Stimulated activated CD8-positive, alpha-beta memory T cell treated with anti-CD3 and anti-CD28 coated beads, Interleukin-12 subunit alpha, Interleukin-12 subunit beta, amount 100 ng/mL, for 24 hours (primary cell): ENCODE data around the gene GNB2.
"Not testable (repeated sequence)": the region's sequence is repeated elsewhere in the genome, so short reads cannot be mapped to it uniquely, and the experiment has no call there.

Source experiments
- DNase-seq: peaks from one replicate; pipeline ENCODE4 v3.0.0-alpha.2; 2020; ENCODE audit errors: extremely low read depth

The GNB2 gene

DNA sequence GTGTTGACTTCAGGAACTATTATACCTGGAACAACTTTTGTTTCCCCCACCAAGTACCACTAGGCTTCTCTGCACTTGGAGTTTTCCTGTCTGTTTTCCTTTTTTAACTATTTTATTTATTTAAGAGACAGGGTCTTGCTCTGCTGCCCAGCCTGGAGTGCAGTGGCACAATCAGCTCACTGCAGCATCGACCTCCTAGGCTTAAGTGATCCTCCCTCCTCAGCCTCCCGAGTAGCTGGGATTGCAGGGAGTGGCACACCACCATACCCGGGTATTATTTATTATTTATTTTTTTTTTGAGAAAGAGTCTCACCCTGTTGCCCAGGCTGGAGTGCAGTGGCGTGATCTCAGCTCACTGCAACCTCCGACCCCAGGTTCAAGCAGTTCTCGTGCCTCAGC, 22.6 kb downstream of the GNB2 start:
- no peak for DNase-seq

DNA sequence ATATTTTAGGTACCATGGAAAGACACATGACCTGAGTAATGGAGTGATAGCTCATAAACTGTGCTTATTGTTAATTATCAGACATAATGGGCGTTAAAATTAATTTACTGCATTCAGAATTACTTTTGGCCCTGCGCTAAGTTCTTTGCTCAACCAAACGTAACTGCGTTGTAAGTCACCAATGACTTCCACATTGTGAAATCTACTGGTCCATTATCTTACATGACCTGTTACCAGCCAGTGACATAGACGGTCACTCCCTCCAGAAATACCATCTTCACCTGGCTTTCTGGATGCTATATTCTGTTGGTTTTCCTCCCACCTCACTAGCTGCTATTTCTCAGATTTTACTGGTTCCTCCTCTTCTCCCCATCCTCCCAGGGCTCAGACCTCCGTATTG, 25.5 kb downstream of the GNB2 start:
- no peak for DNase-seq

DNA sequence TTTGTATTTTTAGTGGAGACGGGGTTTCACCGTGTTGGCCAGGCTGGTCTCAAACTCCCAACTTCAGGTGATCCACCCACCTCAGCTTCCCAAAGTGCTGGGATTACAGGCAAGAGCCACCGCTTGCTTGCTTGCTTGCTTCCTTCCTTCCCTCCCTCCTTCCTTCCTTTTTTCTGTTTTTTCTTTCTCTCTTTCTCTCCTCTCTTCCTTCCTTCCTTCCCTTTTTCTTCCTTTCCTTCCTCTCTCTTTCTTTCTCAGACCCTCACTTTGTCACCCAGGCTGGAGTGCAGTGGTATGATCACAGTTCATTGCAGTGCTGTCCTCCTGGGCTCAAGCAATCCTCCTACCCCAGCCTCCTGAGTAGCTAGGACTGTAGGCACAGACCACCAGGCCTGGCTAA, 27.5 kb downstream of the GNB2 start:
- not testable (repeated sequence) for DNase-seq

DNA sequence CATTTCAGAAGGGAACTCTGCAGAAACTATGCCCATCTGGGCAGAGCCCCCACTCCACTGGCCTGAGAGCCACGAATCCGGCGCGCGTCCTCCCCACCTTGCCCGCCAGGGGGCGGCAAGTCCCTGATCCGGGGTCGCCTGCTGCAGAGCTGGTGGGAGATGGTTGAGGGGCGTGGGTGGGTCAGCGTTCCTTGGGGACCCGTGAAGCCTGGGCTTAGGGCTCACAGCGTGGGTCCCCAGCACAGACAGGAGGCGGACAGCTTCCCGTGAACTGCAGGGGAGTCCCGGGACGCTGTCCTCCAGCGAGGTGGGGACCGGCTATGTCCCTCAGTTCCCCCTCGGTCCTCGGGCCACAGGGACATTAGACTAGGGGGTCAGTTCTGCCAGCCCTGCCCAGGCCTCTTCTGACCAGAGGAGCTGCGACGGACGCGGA, 31.8 kb downstream of the GNB2 start:
- peak; percentile 64 for DNase-seq

DNA sequence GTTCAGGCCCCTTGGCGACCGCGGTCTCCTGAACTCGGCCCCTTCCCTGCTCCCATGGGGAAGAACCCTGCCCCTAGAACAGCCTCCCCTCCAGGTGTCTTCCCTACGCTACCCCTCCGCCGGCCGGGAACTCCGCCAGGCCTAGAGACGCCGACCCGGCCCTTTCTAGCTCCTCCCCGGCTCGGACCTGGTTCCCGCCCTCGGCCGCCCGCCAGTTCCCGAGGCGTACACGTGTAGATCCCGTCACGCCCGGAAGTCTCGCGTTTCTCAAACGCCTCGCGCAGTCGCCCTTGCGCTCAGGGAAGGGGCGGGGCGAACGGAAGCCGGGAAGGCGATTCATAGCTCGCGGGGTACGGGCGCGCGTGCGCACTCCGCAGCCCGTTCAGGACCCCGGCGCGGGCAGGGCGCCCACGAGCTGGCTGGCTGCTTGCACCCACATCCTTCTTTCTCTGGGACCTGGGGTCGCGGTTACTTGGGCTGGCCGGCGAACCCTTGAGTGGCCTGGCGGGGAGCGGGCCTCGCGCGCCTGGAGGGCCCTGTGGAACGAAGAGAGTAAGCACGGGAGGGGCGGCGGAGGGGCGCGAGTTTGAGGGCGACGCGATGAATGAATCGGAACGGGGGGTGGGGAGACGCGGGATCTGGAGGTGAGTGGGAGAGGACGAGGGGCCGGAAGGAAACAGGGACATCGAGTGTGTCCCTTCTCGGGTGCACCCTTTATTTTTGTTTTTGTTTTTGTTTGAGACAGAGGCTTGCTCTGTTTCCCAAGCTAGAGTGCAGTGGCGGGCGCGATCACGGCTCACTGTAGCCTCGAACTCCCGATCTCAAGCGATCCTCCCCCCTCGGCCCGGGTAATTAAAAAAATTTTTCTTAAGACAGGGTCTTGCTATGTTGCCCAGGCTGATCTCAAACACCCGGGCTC, 32.5 kb downstream of the GNB2 start, which contains the start of gene POP7:
TSS of gene POP7 (plus strand) at position 369 of the 919 bp plus-strand sequence. CDS start 710 bp downstream, outside the sequence.
- peak; percentile 94 for DNase-seq

DNA sequence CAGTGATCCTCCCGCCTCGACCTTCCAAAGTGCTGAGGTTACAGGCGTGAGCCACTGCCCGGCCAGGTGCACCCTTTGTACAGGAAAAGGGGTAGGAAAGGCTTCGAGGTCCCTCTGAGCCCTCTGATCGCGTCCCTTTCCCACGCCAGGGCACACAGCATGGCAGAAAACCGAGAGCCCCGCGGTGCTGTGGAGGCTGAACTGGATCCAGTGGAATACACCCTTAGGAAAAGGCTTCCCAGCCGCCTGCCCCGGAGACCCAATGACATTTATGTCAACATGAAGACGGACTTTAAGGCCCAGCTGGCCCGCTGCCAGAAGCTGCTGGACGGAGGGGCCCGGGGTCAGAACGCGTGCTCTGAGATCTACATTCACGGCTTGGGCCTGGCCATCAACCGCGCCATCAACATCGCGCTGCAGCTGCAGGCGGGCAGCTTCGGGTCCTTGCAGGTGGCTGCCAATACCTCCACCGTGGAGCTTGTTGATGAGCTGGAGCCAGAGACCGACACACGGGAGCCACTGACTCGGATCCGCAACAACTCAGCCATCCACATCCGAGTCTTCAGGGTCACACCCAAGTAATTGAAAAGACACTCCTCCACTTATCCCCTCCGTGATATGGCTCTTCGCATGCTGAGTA, 33.3 kb downstream of the GNB2 start:
- DNase-seq = no peak

DNA sequence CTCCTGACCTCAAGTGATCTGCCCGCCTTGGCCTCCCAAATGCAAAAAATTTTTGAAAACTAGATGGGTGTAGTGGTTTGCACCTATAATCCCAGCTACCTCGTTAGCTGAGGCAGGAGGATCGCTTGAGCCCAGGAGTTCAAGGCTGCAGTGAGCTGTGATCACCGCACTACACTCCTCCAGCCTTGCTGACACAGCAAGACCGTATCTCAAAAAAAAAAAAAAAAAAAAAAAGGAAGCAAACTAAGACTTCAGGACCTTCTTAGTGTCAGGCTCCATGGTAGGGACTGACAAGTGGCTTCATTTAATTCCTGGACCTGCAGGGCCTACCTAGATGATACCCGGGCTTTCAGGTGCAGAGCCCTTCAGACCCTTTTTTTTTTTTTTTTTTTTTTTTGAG, 34.9 kb downstream of the GNB2 start:
- DNase-seq = no peak

DNA sequence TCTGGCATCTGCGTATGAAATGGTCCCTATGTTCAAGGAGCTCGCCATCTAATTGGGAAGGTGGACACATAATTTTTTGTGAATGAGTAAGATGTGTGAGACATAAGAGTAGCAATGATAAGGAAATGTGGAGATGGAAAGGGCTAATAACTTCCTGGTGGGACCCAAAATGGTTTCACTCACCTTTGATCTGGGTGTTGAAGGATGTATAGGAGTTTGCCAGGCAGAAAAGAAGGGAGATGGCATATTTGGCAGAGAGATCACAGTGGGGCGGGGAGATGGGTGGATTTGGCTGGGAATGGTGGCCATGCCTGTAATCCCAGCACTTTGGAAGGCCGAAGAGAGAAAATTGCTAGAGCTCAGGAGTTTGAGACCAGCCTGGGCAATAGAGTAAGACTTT, 36.9 kb downstream of the GNB2 start:
- no peak for DNase-seq

DNA sequence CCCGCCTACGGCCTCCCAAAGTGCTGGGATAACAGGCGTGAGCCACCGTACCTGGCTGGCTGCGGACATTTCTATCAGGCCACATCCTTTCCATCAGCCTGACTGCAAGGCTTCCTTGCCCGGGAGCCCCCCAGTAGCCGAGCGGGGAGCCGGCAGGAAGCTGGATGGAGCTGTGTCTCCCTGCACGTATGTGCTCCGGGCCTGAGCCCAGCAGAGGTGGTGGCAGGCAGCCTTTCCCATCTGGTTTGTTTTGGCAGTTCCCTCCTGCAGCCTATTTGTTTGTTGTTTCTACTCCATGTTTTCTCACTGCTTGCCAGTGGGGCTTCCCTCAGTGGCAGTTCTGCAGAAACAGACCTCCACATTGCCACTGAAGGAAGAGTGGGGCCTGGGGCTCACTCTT, 37.8 kb downstream of the GNB2 start:
- DNase-seq = no peak

DNA sequence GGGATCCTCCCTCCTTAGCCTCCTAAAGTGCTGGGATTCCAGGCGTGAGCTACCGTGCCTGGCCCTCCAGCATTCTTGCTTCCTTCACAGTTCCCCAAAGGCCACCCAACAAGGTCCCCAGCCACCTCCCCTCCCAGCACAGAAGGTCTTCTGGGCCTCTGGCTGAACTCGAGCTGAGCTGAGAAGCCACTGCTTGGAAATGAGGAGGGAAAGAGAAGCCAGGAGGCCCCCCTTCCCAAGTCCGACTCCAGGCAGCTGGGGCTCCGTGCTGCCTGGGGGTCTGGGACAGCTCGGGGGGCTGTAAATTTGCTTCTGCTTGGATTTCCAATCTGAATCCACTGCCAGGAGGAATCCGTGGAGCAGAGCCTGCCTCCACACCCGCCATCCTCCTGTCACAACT, 41.2 kb downstream of the GNB2 start:
- DNase-seq = no peak

DNA sequence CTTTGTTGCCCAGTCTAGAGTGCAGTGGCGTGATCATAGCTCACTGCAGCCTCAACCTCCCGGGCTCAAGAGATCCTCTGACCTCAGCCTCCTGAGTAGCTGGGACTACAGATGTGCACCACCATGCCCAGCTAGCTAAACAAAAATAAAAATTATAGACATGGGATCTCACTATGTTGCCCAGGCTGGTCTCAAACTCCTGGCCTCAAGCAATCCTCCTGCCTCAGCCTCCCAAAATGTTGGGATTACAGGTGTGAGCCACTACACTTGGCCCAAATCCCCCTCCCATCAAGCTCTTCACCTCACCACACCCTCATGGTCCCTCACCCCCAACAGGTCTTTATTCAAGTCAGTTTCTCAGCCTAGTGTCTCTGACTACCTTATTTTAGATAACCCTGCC, 43.5 kb downstream of the GNB2 start:
- not testable (repeated sequence) for DNase-seq

DNA sequence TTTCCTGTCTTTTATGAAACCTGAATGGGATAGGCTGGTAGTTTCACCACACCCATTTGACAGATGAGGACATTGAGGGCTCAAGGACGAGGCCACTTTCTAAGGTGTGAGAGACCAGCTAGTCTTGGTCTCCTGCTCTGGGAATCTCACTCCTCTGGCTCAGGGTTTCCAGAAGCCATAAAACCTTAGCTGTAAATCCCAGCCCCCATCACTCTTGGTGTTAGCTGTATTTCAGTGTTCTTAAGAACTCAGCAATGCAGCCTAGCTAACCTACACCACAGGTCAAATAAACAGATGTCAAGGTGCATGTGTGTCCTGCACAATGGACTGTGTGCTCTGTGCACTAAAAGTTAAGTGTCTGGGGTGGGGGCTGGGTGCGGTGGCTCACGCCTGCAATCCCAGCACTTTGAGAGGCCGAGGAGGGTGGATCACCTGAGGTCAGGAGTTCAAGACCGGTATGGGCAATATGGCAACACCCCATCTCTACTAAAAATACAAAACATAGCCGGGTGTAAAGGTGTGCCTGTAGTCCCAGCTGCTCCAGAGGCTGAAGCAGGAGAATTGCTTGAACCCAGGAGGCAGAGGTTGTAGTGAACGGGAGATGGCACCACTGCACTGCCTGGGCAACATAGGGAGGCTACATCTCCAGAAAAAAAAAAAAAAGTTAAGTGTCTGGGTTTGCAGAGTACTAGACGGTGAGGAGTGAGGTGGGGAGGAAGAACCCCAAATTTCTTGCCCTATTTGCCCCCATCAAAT, 46.2 kb downstream of the GNB2 start:
- no peak for DNase-seq

DNA sequence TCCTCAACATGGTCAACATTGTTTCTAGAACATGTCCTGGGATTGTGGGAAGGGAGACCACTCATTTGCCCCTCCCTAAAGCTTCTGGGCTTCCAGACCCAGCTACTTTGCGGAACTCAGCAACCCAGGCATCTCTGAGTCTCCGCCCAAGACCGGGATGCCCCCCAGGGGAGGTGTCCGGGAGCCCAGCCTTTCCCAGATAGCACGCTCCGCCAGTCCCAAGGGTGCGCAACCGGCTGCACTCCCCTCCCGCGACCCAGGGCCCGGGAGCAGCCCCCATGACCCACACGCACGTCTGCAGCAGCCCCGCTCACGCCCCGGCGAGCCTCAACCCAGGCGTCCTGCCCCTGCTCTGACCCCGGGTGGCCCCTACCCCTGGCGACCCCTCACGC, 46.7 kb downstream of the GNB2 start, which contains the start of gene EPO:
TSS of gene EPO (plus strand) at position 190 of the 392 bp plus-strand sequence. CDS start 513 bp downstream, outside the sequence.
- no peak for DNase-seq

DNA sequence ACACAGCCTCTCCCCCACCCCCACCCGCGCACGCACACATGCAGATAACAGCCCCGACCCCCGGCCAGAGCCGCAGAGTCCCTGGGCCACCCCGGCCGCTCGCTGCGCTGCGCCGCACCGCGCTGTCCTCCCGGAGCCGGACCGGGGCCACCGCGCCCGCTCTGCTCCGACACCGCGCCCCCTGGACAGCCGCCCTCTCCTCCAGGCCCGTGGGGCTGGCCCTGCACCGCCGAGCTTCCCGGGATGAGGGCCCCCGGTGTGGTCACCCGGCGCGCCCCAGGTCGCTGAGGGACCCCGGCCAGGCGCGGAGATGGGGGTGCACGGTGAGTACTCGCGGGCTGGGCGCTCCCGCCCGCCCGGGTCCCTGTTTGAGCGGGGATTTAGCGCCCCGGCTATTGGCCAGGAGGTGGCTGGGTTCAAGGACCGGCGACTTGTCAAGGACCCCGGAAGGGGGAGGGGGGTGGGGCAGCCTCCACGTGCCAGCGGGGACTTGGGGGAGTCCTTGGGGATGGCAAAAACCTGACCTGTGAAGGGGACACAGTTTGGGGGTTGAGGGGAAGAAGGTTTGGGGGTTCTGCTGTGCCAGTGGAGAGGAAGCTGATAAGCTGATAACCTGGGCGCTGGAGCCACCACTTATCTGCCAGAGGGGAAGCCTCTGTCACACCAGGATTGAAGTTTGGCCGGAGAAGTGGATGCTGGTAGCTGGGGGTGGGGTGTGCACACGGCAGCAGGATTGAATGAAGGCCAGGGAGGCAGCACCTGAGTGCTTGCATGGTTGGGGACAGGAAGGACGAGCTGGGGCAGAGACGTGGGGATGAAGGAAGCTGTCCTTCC, 47.3 kb downstream of the GNB2 start:
- DNase-seq = no peak

DNA sequence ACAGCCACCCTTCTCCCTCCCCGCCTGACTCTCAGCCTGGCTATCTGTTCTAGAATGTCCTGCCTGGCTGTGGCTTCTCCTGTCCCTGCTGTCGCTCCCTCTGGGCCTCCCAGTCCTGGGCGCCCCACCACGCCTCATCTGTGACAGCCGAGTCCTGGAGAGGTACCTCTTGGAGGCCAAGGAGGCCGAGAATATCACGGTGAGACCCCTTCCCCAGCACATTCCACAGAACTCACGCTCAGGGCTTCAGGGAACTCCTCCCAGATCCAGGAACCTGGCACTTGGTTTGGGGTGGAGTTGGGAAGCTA, 47.9 kb downstream of the GNB2 start:
- no peak for DNase-seq

DNA sequence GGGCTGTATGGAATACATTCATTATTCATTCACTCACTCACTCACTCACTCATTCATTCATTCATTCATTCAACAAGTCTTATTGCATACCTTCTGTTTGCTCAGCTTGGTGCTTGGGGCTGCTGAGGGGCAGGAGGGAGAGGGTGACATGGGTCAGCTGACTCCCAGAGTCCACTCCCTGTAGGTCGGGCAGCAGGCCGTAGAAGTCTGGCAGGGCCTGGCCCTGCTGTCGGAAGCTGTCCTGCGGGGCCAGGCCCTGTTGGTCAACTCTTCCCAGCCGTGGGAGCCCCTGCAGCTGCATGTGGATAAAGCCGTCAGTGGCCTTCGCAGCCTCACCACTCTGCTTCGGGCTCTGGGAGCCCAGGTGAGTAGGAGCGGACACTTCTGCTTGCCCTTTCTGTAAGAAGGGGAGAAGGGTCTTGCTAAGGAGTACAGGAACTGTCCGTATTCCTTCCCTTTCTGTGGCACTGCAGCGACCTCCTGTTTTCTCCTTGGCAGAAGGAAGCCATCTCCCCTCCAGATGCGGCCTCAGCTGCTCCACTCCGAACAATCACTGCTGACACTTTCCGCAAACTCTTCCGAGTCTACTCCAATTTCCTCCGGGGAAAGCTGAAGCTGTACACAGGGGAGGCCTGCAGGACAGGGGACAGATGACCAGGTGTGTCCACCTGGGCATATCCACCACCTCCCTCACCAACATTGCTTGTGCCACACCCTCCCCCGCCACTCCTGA, 49.1 kb downstream of the GNB2 start:
- no peak for DNase-seq

DNA sequence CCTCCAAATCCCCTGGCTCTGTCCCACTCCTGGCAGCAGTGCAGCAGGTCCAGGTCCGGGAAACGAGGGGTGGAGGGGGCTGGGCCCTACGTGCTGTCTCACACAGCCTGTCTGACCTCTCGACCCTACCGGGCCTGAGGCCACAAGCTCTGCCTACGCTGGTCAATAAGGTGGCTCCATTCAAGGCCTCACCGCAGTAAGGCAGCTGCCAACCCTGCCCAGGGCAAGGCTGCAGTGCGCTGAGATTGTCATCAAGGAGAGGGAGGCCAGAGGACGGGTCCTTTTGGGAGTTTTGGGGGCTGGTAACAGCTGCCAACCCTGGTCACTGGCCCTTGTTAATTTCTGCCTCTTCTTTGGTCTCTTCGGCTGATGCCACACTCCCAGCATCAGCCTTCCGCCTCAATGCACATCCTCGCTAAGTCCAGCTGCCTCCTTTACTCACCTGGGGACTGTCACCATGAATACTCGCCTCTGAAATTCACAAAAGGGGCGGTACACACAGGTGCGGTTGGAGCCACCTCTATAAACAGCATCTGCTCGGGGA, 50.3 kb downstream of the GNB2 start:
- DNase-seq = no peak

DNA sequence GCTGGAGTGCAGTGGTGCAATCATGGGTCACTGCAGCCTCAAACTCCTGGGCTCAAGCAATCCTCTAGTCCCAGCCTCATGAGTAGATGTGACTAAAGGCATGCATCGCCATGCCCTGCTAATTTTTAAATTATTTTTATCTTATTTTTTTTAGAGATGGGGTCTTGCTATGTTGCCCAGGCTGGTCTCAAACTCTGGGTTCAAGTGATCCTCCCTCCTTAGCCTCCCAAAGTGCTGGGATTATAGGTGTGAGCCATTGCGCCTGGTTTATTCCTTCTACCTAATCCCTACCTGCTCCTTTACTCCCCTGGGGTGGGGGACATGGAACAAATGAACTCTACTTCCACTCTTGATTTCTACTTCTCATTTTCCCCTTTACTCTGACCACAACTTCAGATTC, 50.8 kb downstream of the GNB2 start:
- not testable (repeated sequence) for DNase-seq

DNA sequence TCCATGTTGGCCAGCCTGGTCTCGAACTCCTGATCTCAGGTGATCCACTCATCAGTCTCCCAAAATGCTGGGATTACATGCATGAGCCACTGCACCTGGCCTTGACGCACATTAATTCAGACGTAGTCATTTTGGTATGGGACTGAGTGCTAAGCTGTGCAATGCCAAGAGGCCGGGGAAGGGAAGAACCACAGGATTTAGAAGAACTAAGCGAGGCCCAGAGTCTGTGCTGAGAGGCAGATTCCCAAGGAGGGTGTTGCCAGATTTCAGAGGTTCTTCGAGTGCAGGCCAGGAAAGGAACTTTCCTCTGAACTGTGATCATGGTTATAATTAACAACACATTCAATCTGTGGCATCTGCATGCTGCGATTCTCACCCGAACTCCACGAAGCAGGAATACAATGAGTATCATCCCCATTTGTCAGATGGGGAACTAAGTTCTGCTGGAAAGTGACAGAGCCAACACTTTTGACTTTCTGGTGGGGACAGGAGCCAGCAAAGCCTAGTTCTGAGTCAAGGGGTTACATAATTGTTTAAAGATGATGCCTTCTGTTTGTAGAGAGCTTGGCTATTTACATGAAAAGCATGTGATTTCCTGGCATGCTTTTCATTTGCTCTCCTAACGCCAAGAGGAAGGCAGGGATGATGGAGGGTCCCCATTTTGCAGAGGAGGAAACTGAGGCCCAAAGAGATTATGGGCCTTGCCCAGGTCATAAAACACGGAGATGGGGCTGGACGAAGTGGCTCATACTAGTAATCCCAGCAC, 53.6 kb downstream of the GNB2 start:
- no peak for DNase-seq

DNA sequence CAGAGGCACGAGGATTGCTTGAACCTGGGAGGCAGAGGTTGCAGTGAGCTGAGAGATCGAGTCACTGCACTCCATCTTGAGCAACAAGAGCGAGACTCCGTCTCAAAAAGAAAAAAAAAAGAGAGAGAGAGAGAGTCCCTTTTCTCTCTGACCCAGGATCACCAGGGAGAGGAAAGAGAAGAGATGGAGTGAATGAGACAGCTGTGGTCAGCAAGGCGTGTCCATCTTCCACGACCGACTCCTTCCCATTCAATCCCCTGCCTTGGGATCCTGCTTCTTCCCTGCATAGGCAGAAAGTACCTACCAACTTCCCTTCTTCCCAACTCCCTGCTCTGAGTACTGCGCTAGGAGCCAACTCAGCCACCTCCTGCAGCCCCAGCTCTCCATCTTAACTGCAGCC, 54.7 kb downstream of the GNB2 start:
- no peak for DNase-seq
